Measurements from ENCODE around the gene SLC1A1. TPM values are rescaled to one million over a fixed set of nuclear protein-coding genes. Genes with fewer than 3 reads are reported as not detected.
A peak's percentile ranks its signal among the peaks of the same experiment; 100 is the strongest.

The SLC1A1 gene
- total RNA-seq, 2 experiments from 2014 or later: 0.11 to 0.14 TPM

DNA sequence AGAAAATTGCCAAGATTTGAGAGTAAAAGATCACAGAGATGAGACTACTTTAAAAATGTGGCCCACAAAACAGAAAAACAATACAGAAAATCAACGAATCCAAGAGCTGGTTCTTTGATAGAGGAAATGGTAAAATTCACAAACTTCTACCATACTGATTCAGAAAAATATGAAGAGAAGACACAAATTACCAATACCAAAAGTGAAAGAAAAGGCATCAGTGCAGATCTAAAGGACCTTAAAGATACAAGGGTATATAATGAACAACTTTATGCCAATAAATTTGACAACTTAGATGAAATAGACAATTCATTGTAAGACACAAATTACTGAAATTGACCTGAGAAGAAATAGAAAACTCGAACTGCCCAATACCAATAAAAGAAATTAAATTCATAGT, 24.4 kb upstream of the SLC1A1 start:
- Mint-ChIP-seq H3K36me3 (ENCODE audit: low read depth) (no peaks in the 10 kb centered on the region), H3K4me1 (ENCODE audit: low read depth) (peaks cover 4% of the 10 kb centered on the region), H3K27ac (no peak overlapping the region), H3K4me3 (no peak overlapping the region), H3K27me3 (no peaks in the 10 kb centered on the region), H3K9me3 (peaks cover 11% of the 10 kb centered on the region)
- ATAC-seq (ENCODE audit: poor library complexity) (no peak), DNase-seq (no peak)
- Histone ChIP-seq H3K4me1 (ENCODE audit: insufficient read depth, low read length) (peaks cover 2% of the 10 kb centered on the region), H3K4me3 (ENCODE audit: low read length) (no peak overlapping the region), H3K27me3 (ENCODE audit: control insufficient read depth in 1 of 2, insufficient read depth in 2 of 2, low read length in 2 of 2) (peaks cover 0 to 2% of the 10 kb centered on the region in 2 experiments), H3K36me3 (ENCODE audit: insufficient read depth, low read length) (no peaks in the 10 kb centered on the region), H3K27ac (ENCODE audit: low read depth in 1 of 2, low read length in 2 of 2) (no peak overlapping the region), H3K9me3 (ENCODE audit: control insufficient read depth in 1 of 2, insufficient read depth in 1 of 2, low read length in 2 of 2) (peaks cover 0 to 6% of the 10 kb centered on the region in 2 experiments)
- ChIA-PET CTCF (no interaction called here), POLR2A (no interaction called here)
- TF ChIP-seq, protein P1, sequence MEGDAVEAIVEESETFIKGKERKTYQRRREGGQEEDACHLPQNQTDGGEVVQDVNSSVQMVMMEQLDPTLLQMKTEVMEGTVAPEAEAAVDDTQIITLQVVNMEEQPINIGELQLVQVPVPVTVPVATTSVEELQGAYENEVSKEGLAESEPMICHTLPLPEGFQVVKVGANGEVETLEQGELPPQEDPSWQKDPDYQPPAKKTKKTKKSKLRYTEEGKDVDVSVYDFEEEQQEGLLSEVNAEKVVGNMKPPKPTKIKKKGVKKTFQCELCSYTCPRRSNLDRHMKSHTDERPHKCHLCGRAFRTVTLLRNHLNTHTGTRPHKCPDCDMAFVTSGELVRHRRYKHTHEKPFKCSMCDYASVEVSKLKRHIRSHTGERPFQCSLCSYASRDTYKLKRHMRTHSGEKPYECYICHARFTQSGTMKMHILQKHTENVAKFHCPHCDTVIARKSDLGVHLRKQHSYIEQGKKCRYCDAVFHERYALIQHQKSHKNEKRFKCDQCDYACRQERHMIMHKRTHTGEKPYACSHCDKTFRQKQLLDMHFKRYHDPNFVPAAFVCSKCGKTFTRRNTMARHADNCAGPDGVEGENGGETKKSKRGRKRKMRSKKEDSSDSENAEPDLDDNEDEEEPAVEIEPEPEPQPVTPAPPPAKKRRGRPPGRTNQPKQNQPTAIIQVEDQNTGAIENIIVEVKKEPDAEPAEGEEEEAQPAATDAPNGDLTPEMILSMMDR (IDR thresholded peaks at IDR 0.05): no peak
- intact Hi-C loops (cut with DNase I, micrococcal nuclease): no loop called here

DNA sequence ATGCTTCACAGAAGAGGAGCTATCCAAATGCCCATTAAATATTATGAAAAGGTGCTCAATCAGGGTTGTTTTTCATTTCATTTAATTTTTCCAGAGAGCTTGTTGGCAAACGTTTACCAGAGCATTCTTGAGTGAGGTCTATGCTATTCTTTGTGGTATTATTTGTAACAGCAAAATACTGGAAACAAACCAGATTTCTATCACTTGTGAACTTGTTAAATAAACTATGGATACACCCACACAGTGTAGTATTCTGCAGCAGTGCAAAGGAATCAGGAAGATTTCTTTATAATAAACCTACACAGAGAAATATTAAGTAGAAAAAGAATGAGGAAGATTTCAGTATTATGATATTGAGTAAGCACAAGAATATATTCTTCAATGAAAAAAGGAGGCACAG, 15.0 kb upstream of the SLC1A1 start:
- H3K4me3 ChIP-seq (ENCODE audit: low read length): no peak overlapping the region
- DNase-seq (no peak), ATAC-seq (ENCODE audit: poor library complexity) (no peak)
- intact Hi-C loops (cut with DNase I, micrococcal nuclease): no loop called here
- no peaks in the 10 kb centered on the region for H3K4me1 ChIP-seq (ENCODE audit: insufficient read depth, low read length)
- no peaks in the 10 kb centered on the region for H3K9me3 ChIP-seq (ENCODE audit: control insufficient read depth in 1 of 2, insufficient read depth in 1 of 2, low read length in 2 of 2)
- no peaks in the 10 kb centered on the region for H3K27me3 ChIP-seq (ENCODE audit: control insufficient read depth in 1 of 2, insufficient read depth in 2 of 2, low read length in 2 of 2)
- Mint-ChIP-seq H3K9me3 (no peaks in the 10 kb centered on the region), H3K4me3 (no peak overlapping the region), H3K27me3 (no peaks in the 10 kb centered on the region), H3K27ac (no peak overlapping the region), H3K4me1 (ENCODE audit: low read depth) (no peaks in the 10 kb centered on the region), H3K36me3 (ENCODE audit: low read depth) (no peaks in the 10 kb centered on the region)
- ChIA-PET POLR2A (no interaction called here), CTCF (no interaction called here)
- H3K27ac ChIP-seq (ENCODE audit: low read depth in 1 of 2, low read length in 2 of 2): no peak overlapping the region
- H3K36me3 ChIP-seq (ENCODE audit: insufficient read depth, low read length): no peaks in the 10 kb centered on the region
- TF ChIP-seq, protein P1 (IDR thresholded peaks at IDR 0.05): no peak

DNA sequence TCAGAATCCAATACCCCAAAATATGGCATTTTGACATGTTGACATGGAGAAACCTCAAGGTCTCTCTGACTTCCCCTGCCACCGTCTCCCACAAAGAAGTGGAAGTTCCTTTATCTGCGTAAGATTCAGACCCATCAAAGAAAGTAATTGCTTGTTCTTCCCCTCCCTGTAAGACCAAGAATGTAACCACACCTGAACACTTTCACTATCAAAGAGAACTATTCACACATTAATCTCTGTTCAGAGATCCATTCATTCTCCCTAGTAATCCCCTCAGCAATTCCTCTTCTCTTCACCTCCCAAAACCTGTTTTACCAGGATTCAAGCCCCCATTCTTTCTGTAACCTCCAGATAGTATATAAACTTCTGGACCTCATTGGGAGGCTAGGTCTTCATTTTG, 4.1 kb upstream of the SLC1A1 start:
- CTCF ChIA-PET: interaction anchor here (0.7 kb wide), 1 partner anchor 170 kb away, joined by 3 read pairs; no protein-coding TSS in a partner anchor
- DNase-seq (peak in 1 of 14 experiments; percentile 9), ATAC-seq (ENCODE audit: poor library complexity) (peak; percentile 24)
- no peak overlapping the region for H3K4me3 ChIP-seq (ENCODE audit: low read length)
- POLR2A ChIA-PET: no interaction called here
- TF ChIP-seq, protein P1 (IDR thresholded peaks at IDR 0.05): no peak
- H3K9me3 Mint-ChIP-seq: no peaks in the 10 kb centered on the region
- no peak overlapping the region for H3K4me3 Mint-ChIP-seq
- peaks cover 22% of the 10 kb centered on the region for H3K4me1 Mint-ChIP-seq (ENCODE audit: low read depth)
- H3K36me3 ChIP-seq (ENCODE audit: insufficient read depth, low read length): no peaks in the 10 kb centered on the region
- intact Hi-C loops (cut with DNase I, micrococcal nuclease): loop anchor here in 1 of 2 experiments (5.0 kb wide), 1 partner anchor 111 kb away; no protein-coding TSS in a partner anchor
- peaks cover 15% of the 10 kb centered on the region for H3K4me1 ChIP-seq (ENCODE audit: insufficient read depth, low read length)
- H3K27ac ChIP-seq (ENCODE audit: low read depth in 1 of 2, low read length in 2 of 2): no peak overlapping the region
- peaks cover 13 to 19% of the 10 kb centered on the region in 2 experiments for H3K27me3 ChIP-seq (ENCODE audit: control insufficient read depth in 1 of 2, insufficient read depth in 2 of 2, low read length in 2 of 2)
- H3K9me3 ChIP-seq (ENCODE audit: control insufficient read depth in 1 of 2, insufficient read depth in 1 of 2, low read length in 2 of 2): no peaks in the 10 kb centered on the region
- peaks cover 16% of the 10 kb centered on the region for H3K27me3 Mint-ChIP-seq
- no peak overlapping the region for H3K27ac Mint-ChIP-seq
- H3K36me3 Mint-ChIP-seq (ENCODE audit: low read depth): no peaks in the 10 kb centered on the region
